Jurkat, Clone E6-1 (cell line): Measurements from ENCODE around the gene PARD6A.
"Not testable (repeated sequence)": the region's sequence is repeated elsewhere in the genome, so short reads cannot be mapped to it uniquely, and the experiment has no call there.

Experiments
- DNase-seq: peaks from one replicate; pipeline ENCODE4 v3.0.0-alpha.2; 2011; ENCODE audit warnings: low read depth, low spot score
- H3K4me3 ChIP-seq: 2 replicates; pipeline ENCODE4 v1.5.1; 2011; ENCODE audit warnings: mild to moderate bottlenecking, low read length, control low read depth, moderate library complexity

PARD6A gene

GRCh38 chr16:67678354-67679023 lies 17.7 kb downstream of the PARD6A start:
- no peak overlapping the region for H3K4me3 ChIP-seq
- no peak for DNase-seq

- H3K4me3 ChIP-seq: no peak overlapping the region
- DNase-seq: no peak
Measured at GRCh38 chr16:67679935-67680897, 19.5 kb downstream of the PARD6A start.

GRCh38 chr16:67683767-67684166 lies 23.0 kb downstream of the PARD6A start:
- H3K4me3 ChIP-seq: no peak overlapping the region
- no peak for DNase-seq

- DNase-seq: no peak
Measured at GRCh38 chr16:67685388-67686112, 24.8 kb downstream of the PARD6A start.

GRCh38 chr16:67693517-67694285 lies 32.9 kb downstream of the PARD6A start:
- not testable (repeated sequence) for H3K4me3 ChIP-seq, DNase-seq

More at GRCh38 chr16:67685388-67686112, 24.8 kb downstream of the PARD6A start:
- H3K4me3 ChIP-seq: no peak overlapping the region

GRCh38 chr16:67694611-67695010 lies 33.9 kb downstream of the PARD6A start:
- H3K4me3 ChIP-seq: no peak overlapping the region
- DNase-seq: no peak

GRCh38 chr16:67697422-67698185 lies 36.8 kb downstream of the PARD6A start:
- DNase-seq: no peak
- no peak overlapping the region for H3K4me3 ChIP-seq

- no peak overlapping the region for H3K4me3 ChIP-seq
- no peak for DNase-seq
Measured at GRCh38 chr16:67699265-67699664, 38.5 kb downstream of the PARD6A start.

- H3K4me3 ChIP-seq: no peak overlapping the region
- DNase-seq: no peak
Measured at GRCh38 chr16:67701420-67701819, 40.7 kb downstream of the PARD6A start.

- DNase-seq: no peak
- H3K4me3 ChIP-seq: no peak overlapping the region
Measured at GRCh38 chr16:67702130-67702529, 41.4 kb downstream of the PARD6A start.

GRCh38 chr16:67703626-67704025 lies 42.9 kb downstream of the PARD6A start:
- DNase-seq: peak; percentile 41
- no peak overlapping the region for H3K4me3 ChIP-seq

GRCh38 chr16:67704110-67704509 lies 43.4 kb downstream of the PARD6A start:
- no peak overlapping the region for H3K4me3 ChIP-seq
- no peak for DNase-seq

GRCh38 chr16:67707210-67707609 lies 46.5 kb downstream of the PARD6A start:
- no peak overlapping the region for H3K4me3 ChIP-seq
- no peak for DNase-seq

- DNase-seq: no peak
Measured at GRCh38 chr16:67707790-67708189, 47.0 kb downstream of the PARD6A start.

GRCh38 chr16:67708368-67708771 lies 47.6 kb downstream of the PARD6A start:
- no peak for DNase-seq

More at GRCh38 chr16:67707790-67708189, 47.0 kb downstream of the PARD6A start:
- H3K4me3 ChIP-seq: no peak overlapping the region

GRCh38 chr16:67709050-67709449 lies 48.3 kb downstream of the PARD6A start:
- DNase-seq: no peak

More at GRCh38 chr16:67708368-67708771, 47.6 kb downstream of the PARD6A start:
- H3K4me3 ChIP-seq: no peak overlapping the region

GRCh38 chr16:67710607-67711006 lies 49.8 kb downstream of the PARD6A start:
- DNase-seq: no peak
- no peak overlapping the region for H3K4me3 ChIP-seq

More at GRCh38 chr16:67709050-67709449, 48.3 kb downstream of the PARD6A start:
- no peak overlapping the region for H3K4me3 ChIP-seq
